H9 (cell line): ENCODE data around the gene RAD18. TPM values are rescaled to one million over a fixed set of nuclear protein-coding genes. Genes with fewer than 3 reads are reported as not detected.

Experiments
- DNase-seq: peaks from one replicate; pipeline ENCODE4 v3.0.0-alpha.2; 2017
- H2AFZ ChIP-seq: one replicate; pipeline ENCODE4 v1.6.1; 2013; ENCODE audit warnings: mild to moderate bottlenecking, low read length, control low read depth, moderate library complexity
- H2AK5ac ChIP-seq: 2 replicates; pipeline ENCODE4 v1.6.1; 2013; ENCODE audit warnings: low read length, control low read depth, mixed read lengths; ENCODE audit not compliant: insufficient read length
- H2BK120ac ChIP-seq: one replicate; pipeline ENCODE4 v1.6.1; 2013; ENCODE audit warnings: low read depth, mild to moderate bottlenecking, low read length, control low read depth, inconsistent platforms; ENCODE audit not compliant: poor library complexity, severe bottlenecking
- H2BK12ac ChIP-seq: 2 replicates; pipeline ENCODE4 v1.6.1; 2013; ENCODE audit warnings: low read length, control low read depth, mixed read lengths, low read depth; ENCODE audit not compliant: insufficient read length
- H2BK15ac ChIP-seq: 2 replicates; pipeline ENCODE4 v1.6.1; 2013; ENCODE audit warnings: low read depth, low read length, control low read depth
- H2BK20ac ChIP-seq: one replicate; pipeline ENCODE4 v1.6.1; 2013; ENCODE audit warnings: low read depth, mild to moderate bottlenecking, low read length, control low read depth, inconsistent platforms; ENCODE audit not compliant: poor library complexity, severe bottlenecking
- H2BK5ac ChIP-seq: 2 replicates; pipeline ENCODE4 v1.6.1; 2013; ENCODE audit warnings: low read length, control low read depth, mixed read lengths; ENCODE audit not compliant: insufficient read length
- H3K14ac ChIP-seq: 2 replicates; pipeline ENCODE4 v1.6.1; 2013; ENCODE audit warnings: low read length, control low read depth; ENCODE audit not compliant: insufficient read depth
- H3K18ac ChIP-seq: 2 replicates; pipeline ENCODE4 v1.6.1; 2013; ENCODE audit warnings: low read depth, mild to moderate bottlenecking, mixed read lengths, low read length, control low read depth; ENCODE audit not compliant: insufficient read length
- H3K23ac ChIP-seq: 2 replicates; pipeline ENCODE4 v1.6.1; 2013; ENCODE audit warnings: low read length, control low read depth, mixed read lengths, low read depth; ENCODE audit not compliant: insufficient read length
- H3K23me2 ChIP-seq: 2 replicates; pipeline ENCODE4 v1.6.1; 2013; ENCODE audit warnings: low read depth, mild to moderate bottlenecking, mixed read lengths, low read length, control low read depth; ENCODE audit not compliant: insufficient read length, poor library complexity, severe bottlenecking
- H3K27ac ChIP-seq: 2 replicates; pipeline ENCODE4 v1.5.1; 2013; ENCODE audit warnings: low read length, control low read depth, mixed read lengths, low read depth; ENCODE audit not compliant: insufficient read length
- H3K27me3 ChIP-seq: 2 replicates; pipeline ENCODE4 v1.6.1; 2013; ENCODE audit warnings: low read length, control low read depth, inconsistent platforms; ENCODE audit not compliant: insufficient read depth
- H3K4ac ChIP-seq: 2 replicates; pipeline ENCODE4 v1.6.1; 2013; ENCODE audit warnings: low read depth, mild to moderate bottlenecking, control low read depth, inconsistent platforms, low read length, moderate library complexity
- H3K4me1 ChIP-seq: 2 replicates; pipeline ENCODE4 v1.6.1; 2013; ENCODE audit warnings: low read length, control low read depth, inconsistent platforms; ENCODE audit not compliant: insufficient read depth
- H3K4me2 ChIP-seq: 2 replicates; pipeline ENCODE4 v1.6.1; 2013; ENCODE audit warnings: low read length, control low read depth, mixed read lengths; ENCODE audit not compliant: insufficient read length, insufficient read depth
- H3K56ac ChIP-seq: 2 replicates; pipeline ENCODE4 v1.6.1; 2013; ENCODE audit warnings: low read depth, mild to moderate bottlenecking, mixed read lengths, low read length, control low read depth; ENCODE audit not compliant: insufficient read length
- H3K79me1 ChIP-seq: 2 replicates; pipeline ENCODE4 v1.6.1; 2013; ENCODE audit warnings: low read depth, mild to moderate bottlenecking, moderate library complexity, low read length, control low read depth, inconsistent platforms; ENCODE audit not compliant: insufficient read depth, poor library complexity, severe bottlenecking
- H3K79me2 ChIP-seq: 2 replicates; pipeline ENCODE4 v1.6.1; 2013; ENCODE audit warnings: low read length, control low read depth, inconsistent platforms; ENCODE audit not compliant: insufficient read depth
- H3K9ac ChIP-seq: 2 replicates; pipeline ENCODE4 v1.6.1; 2013; ENCODE audit warnings: low read length, control low read depth, mixed read lengths; ENCODE audit not compliant: insufficient read length; ENCODE audit errors: extremely low read depth
- H3K9me3 ChIP-seq: one replicate; pipeline ENCODE4 v1.6.1; 2013; ENCODE audit warnings: low read depth, low read length, inconsistent platforms; ENCODE audit not compliant: control insufficient read depth
- H3T11ph ChIP-seq: one replicate; pipeline ENCODE4 v1.6.1; 2013; ENCODE audit warnings: mild to moderate bottlenecking, low read length, control low read depth, inconsistent platforms
- H4K20me1 ChIP-seq: one replicate; pipeline ENCODE4 v1.6.1; 2013; ENCODE audit not compliant: control insufficient read depth, insufficient read length, insufficient read depth
- H4K5ac ChIP-seq: 2 replicates; pipeline ENCODE4 v1.6.1; 2013; ENCODE audit warnings: low read depth, mild to moderate bottlenecking, mixed read lengths, low read length, control low read depth; ENCODE audit not compliant: insufficient read length
- H4K8ac ChIP-seq: replicated peaks from 2 replicates; pipeline ENCODE4 v1.6.1; 2013; ENCODE audit warnings: low read length, control low read depth, mixed read lengths, low read depth; ENCODE audit not compliant: insufficient read length
- H4K91ac ChIP-seq: 2 replicates; pipeline ENCODE4 v1.6.1; 2013; ENCODE audit warnings: low read depth, mild to moderate bottlenecking, moderate library complexity, mixed read lengths, low read length, control low read depth; ENCODE audit not compliant: insufficient read length
- H3K27ac Mint-ChIP-seq, 3 experiments: 2 replicates in 2 of 3; 3 replicates in 1 of 3; pipeline ENCODE4 v1.8.0; 2020 to 2021; ENCODE audit warnings: mixed read lengths in 3 of 3, mild to moderate bottlenecking in 1 of 3, moderate library complexity in 1 of 3
- H3K27me3 Mint-ChIP-seq: 2 replicates; pipeline ENCODE4 v1.8.0; 2021; ENCODE audit warnings: low read depth, mild to moderate bottlenecking, moderate library complexity, mixed read lengths
- H3K36me3 Mint-ChIP-seq, 3 experiments: 2 replicates in 2 of 3; 3 replicates in 1 of 3; pipeline ENCODE4 v1.8.0; 2020 to 2021; ENCODE audit warnings: low read depth in 3 of 3, mixed read lengths in 3 of 3; ENCODE audit not compliant: insufficient read depth in 1 of 3
- H3K4me1 Mint-ChIP-seq, 2 experiments: 2 replicates each; pipeline ENCODE4 v1.8.0; 2020; ENCODE audit warnings: mixed read lengths in 2 of 2
- H3K4me3 Mint-ChIP-seq, 2 experiments: 2 replicates in 1 of 2; 3 replicates in 1 of 2; pipeline ENCODE4 v1.8.0; 2020 to 2021; ENCODE audit warnings: mild to moderate bottlenecking in 2 of 2, mixed read lengths in 2 of 2, moderate library complexity in 1 of 2
- H3K9me3 Mint-ChIP-seq, 2 experiments: 2 replicates in 1 of 2; 3 replicates in 1 of 2; pipeline ENCODE4 v1.8.0; 2020; ENCODE audit warnings: mild to moderate bottlenecking in 2 of 2, mixed read lengths in 2 of 2, moderate library complexity in 1 of 2
- WGBS: extraction: QIAGEN DNeasy Blood & Tissue Kit; methylation state at CpG from one replicate; pipeline ENCODE4 v1.1.7; 2013; ENCODE audit warnings: missing lambda C conversion rate, low lambda C conversion rate, mixed read lengths; ENCODE audit not compliant: insufficient read length; ENCODE audit errors: extremely low coverage; 5-methylcytosine and 5-hydroxymethylcytosine counted together
- total RNA-seq: library from RNA; stranded (reverse); gene quantifications from 2 replicates; pipeline ENCODE4 v1.2.1, GENCODE V29; 2021
- TF ChIP-seq, protein P1 (sequence below): fragments of 200-600 bp; sonication (generic); conservative IDR thresholded peaks from 3 replicates; pipeline ENCODE4 v1.8.0; 2021; ENCODE audit warnings: antibody characterized with exemption, mild to moderate bottlenecking

The RAD18 gene
- total RNA-seq, 1 experiment from 2014 or later = 27.8 TPM

DNA sequence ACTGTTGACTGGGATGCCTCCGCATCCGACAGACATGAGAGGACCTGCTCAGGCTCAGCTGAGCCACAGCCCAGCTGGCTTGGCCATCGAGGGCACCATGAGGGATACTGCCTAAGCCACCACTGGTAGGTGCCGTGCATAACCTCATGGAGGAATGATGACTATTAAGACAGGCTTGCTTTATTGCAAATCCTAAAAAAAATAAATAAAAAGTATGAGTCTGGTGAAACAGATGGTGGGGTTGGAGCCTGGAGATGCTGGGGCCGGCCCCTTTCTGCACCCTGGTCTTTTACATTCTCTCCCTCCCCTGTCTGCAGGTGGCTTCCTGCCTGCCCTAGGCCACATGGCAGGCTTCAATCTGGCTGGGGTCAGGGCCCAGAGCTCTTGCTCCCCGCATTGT, 24.0 kb upstream of the RAD18 start:
- Histone ChIP-seq H4K5ac (no peak overlapping the region), H3K79me1 (no peaks in the 10 kb centered on the region), H2BK20ac (no peak overlapping the region), H3K4me2 (no peak overlapping the region), H3K9ac (no peak overlapping the region), H3K14ac (no peak overlapping the region), H3K27ac (no peak overlapping the region), H2BK12ac (no peak overlapping the region), H2AFZ (no peak overlapping the region), H3K56ac (no peak overlapping the region), H2BK5ac (no peak overlapping the region), H3K9me3 (no peaks in the 10 kb centered on the region), H2BK15ac (no peak overlapping the region), H3K23ac (no peak overlapping the region), H4K8ac (no peak overlapping the region), H3K4me1 (no peaks in the 10 kb centered on the region), H2BK120ac (no peak overlapping the region), H4K20me1 (no peaks in the 10 kb centered on the region), H2AK5ac (no peak overlapping the region), H4K91ac (no peak overlapping the region), H3K23me2 (no peaks in the 10 kb centered on the region), H3T11ph (no peak overlapping the region), H3K27me3 (no peaks in the 10 kb centered on the region), H3K18ac (no peak overlapping the region), H3K79me2 (no peaks in the 10 kb centered on the region), H3K4ac (no peak overlapping the region)
- Mint-ChIP-seq H3K9me3 (no peaks in the 10 kb centered on the region), H3K27me3 (peaks cover 2% of the 10 kb centered on the region; the same call in 1 of the 2 replicates), H3K4me1 (peaks cover 5 to 6% of the 10 kb centered on the region in 2 experiments), H3K36me3 (no peaks in the 10 kb centered on the region), H3K27ac (no peak overlapping the region), H3K4me3 (no peak overlapping the region)
- no CpG with 5 or more reads among the region's 6 CpGs for WGBS
- no peak for DNase-seq
- TF ChIP-seq, protein P1, sequence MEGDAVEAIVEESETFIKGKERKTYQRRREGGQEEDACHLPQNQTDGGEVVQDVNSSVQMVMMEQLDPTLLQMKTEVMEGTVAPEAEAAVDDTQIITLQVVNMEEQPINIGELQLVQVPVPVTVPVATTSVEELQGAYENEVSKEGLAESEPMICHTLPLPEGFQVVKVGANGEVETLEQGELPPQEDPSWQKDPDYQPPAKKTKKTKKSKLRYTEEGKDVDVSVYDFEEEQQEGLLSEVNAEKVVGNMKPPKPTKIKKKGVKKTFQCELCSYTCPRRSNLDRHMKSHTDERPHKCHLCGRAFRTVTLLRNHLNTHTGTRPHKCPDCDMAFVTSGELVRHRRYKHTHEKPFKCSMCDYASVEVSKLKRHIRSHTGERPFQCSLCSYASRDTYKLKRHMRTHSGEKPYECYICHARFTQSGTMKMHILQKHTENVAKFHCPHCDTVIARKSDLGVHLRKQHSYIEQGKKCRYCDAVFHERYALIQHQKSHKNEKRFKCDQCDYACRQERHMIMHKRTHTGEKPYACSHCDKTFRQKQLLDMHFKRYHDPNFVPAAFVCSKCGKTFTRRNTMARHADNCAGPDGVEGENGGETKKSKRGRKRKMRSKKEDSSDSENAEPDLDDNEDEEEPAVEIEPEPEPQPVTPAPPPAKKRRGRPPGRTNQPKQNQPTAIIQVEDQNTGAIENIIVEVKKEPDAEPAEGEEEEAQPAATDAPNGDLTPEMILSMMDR = no peak
